K562 (cell line): ENCODE results near the gene PRPSAP2. TPM values are rescaled to one million over a fixed set of nuclear protein-coding genes. Genes with fewer than 3 reads are reported as not detected.

Source experiments
- ATF1 ChIP-seq, 2 experiments: fragments of 450-650 bp in 1 of 2; IDR thresholded peaks; 2 replicates each; pipeline ENCODE4 v1.6.1; 2016; ENCODE audit warnings: missing compliant biosample characterization in 1 of 2, missing genetic modification characterization in 1 of 2
- C11orf30 ChIP-seq: fragments of 450-650 bp; IDR thresholded peaks from 2 replicates; pipeline ENCODE4 v1.6.1; 2016; ENCODE audit warnings: low read depth, mild to moderate bottlenecking
- CBFA2T2 ChIP-seq: fragments of 450-650 bp; conservative IDR thresholded peaks from 2 replicates; pipeline ENCODE4 v1.6.1; 2017; ENCODE audit warnings: mild to moderate bottlenecking
- CHD7 ChIP-seq: fragments of 200-600 bp; sonication (generic); IDR thresholded peaks from one replicate; pipeline ENCODE4 v1.6.1; 2012; ENCODE audit warnings: mild to moderate bottlenecking, low read depth, low read length, inconsistent platforms
- CREB1 ChIP-seq, 2 experiments: sonication (generic) in 1 of 2; formaldehyde crosslinking in 1 of 2; IDR thresholded peaks; 2 replicates each; pipeline versions ENCODE4 v1.6.1 to v1.8.0; 2012 to 2022; ENCODE audit warnings: inconsistent platforms in 1 of 2, mild to moderate bottlenecking in 1 of 2, missing genetic modification reagents in 1 of 2, moderate library complexity in 1 of 2
- CREM ChIP-seq: IDR thresholded peaks from 2 replicates; pipeline ENCODE4 v1.6.1; 2014; ENCODE audit warnings: antibody characterized with exemption, low read depth
- E2F6 ChIP-seq, 2 experiments: IDR thresholded peaks; 2 replicates each; pipeline ENCODE4 v1.6.1; 2011; ENCODE audit warnings: borderline replicate concordance in 1 of 2, control low read depth in 1 of 2, low read depth in 1 of 2, low read length in 1 of 2, mild to moderate bottlenecking in 1 of 2, mixed read lengths in 1 of 2, moderate library complexity in 1 of 2; ENCODE audit not compliant: insufficient read depth in 1 of 2, insufficient read length in 1 of 2, poor library complexity in 1 of 2, severe bottlenecking in 1 of 2; ENCODE audit errors: extremely low read depth in 1 of 2
- KDM1A ChIP-seq, 2 experiments: fragments of 450-650 bp; IDR thresholded peaks; 2 replicates each; pipeline ENCODE4 v1.6.1; 2016; ENCODE audit warnings: mild to moderate bottlenecking in 2 of 2
- MAZ ChIP-seq, 2 experiments: fragments of 450-650 bp in 1 of 2; sonication (generic) in 1 of 2; formaldehyde crosslinking; IDR thresholded peaks in 1 of 2; conservative IDR thresholded peaks in 1 of 2; 2 replicates each; pipeline versions ENCODE4 v1.4.0 to v1.5.0; 2020; ENCODE audit warnings: mild to moderate bottlenecking in 1 of 2, missing genetic modification reagents in 1 of 2
- NRF1 ChIP-seq, 2 experiments: fragments of 450-650 bp; IDR thresholded peaks in 1 of 2; conservative IDR thresholded peaks in 1 of 2; 2 replicates each; pipeline ENCODE4 v1.6.1; 2014; ENCODE audit warnings: mild to moderate bottlenecking in 2 of 2
- PKNOX1 ChIP-seq: fragments of 450-650 bp; IDR thresholded peaks from 2 replicates; pipeline ENCODE4 v1.6.1; 2016
- POLR2G ChIP-seq: fragments of 200-400 bp; formaldehyde crosslinking; IDR thresholded peaks from 2 replicates; pipeline ENCODE4 v1.6.1; 2017; ENCODE audit warnings: low read depth, mild to moderate bottlenecking, antibody characterized with exemption, low read length, moderate library complexity
- ZNF384 ChIP-seq: IDR thresholded peaks from 2 replicates; pipeline ENCODE4 v1.6.1; 2012; ENCODE audit warnings: low read depth, low read length, improper control_type of control experiment
- polyA plus RNA-seq, 8 experiments: library from polyadenylated mRNA; depleted of rRNA in 4 of 8; stranded (reverse) in 5 of 8; unstranded in 3 of 8; fragments of >200 nt; fragmentation: Nextera tagmentation in 2 of 8; fragmentation: Illumina TruSeq in 1 of 8; extraction: Ambion mirVana in 2 of 8; extraction: Trizol in 1 of 8; gene quantifications; 2 replicates each; pipeline versions ENCODE4 v1.2.1 to v1.2.3, GENCODE V29; 2011 to 2014; ENCODE audit warnings: inconsistent platforms in 1 of 8, missing spikeins in 1 of 8
- total RNA-seq, 7 experiments: library from RNA; depleted of rRNA in 6 of 7; stranded (reverse); fragments of >200 nt in 6 of 7; fragmentation: Illumina TruSeq in 2 of 7; extraction: Trizol in 2 of 7; gene quantifications; 2 replicates each; pipeline versions ENCODE4 v1.2.1 to v1.2.3, GENCODE V29; 2011 to 2021; ENCODE audit warnings: low replicate concordance in 1 of 7

The PRPSAP2 gene
- total and polyA plus RNA-seq, 9 of the 15 experiments (the other 6 are each of a cell fraction or from before 2014, with no cell fraction given), result 15.5 to 56.7 (median 35.7) TPM

- no peak for TF ChIP-seq CHD7
- peak in 1 of 2 experiments; percentile 7; a peak in 1 of 4 replicates for TF ChIP-seq KDM1A (IDR thresholded peaks at IDR 0.05)
- TF ChIP-seq E2F6 (IDR thresholded peaks at IDR 0.05; ENCODE audit: borderline replicate concordance in 1 of 2, extremely low read depth in 1 of 2, insufficient read depth in 1 of 2, insufficient read length in 1 of 2, low read depth in 1 of 2, low read length in 1 of 2, poor library complexity in 1 of 2, severe bottlenecking in 1 of 2), result peak; percentile 19 to 31
- 0 out of 2 replicates have a peak, but pooled peaks have one; percentile 36 for TF ChIP-seq POLR2G
- no peak for TF ChIP-seq ATF1 (CRISPR knock-in tag; IDR thresholded peaks at IDR 0.05)
- TF ChIP-seq ATF1 (tag; IDR thresholded peaks at IDR 0.05), result peak; percentile 93
- peak; percentile 70 to 75 for TF ChIP-seq NRF1 (conservative IDR thresholded peaks at IDR 0.05 in 1 of 2, IDR thresholded peaks at IDR 0.05 in 1 of 2)
- TF ChIP-seq C11orf30, result peak; percentile 94
- peak; percentile 87 for TF ChIP-seq CREB1 (IDR thresholded peaks at IDR 0.05)
- peak; percentile 81 for TF ChIP-seq CREB1 (CRISPR knock-in tag; IDR thresholded peaks at IDR 0.05)
- TF ChIP-seq ZNF384, result no peak
- TF ChIP-seq CBFA2T2, result peak; percentile 63
- TF ChIP-seq CREM, result peak; percentile 97
- TF ChIP-seq PKNOX1, result 0 out of 2 replicates have a peak, but pooled peaks have one; percentile 11
- peak; percentile 38 to 82; a peak in 3 of 4 replicates for TF ChIP-seq MAZ (CRISPR knock-in tag; conservative IDR thresholded peaks at IDR 0.05 in 1 of 2, IDR thresholded peaks at IDR 0.05 in 1 of 2)
Observed at GRCh38 chr17:18855831-18856569, 1.9 kb upstream of the PRPSAP2 start (continued).
